Retinal pigment epithelial cell (primary cell): ENCODE results near the gene DDX46.

Experiments used
- DNase-seq: peaks from one replicate; pipeline ENCODE4 v3.0.0-alpha.2; 2010; ENCODE audit warnings: low read depth
- H3K4me3 ChIP-seq: 2 replicates; pipeline ENCODE4 v1.5.1; 2011; ENCODE audit warnings: mild to moderate bottlenecking, low read length, control low read depth, moderate library complexity
- TF ChIP-seq, protein P1 (sequence below): conservative IDR thresholded peaks from 2 replicates; pipeline ENCODE4 v1.5.1; 2011; ENCODE audit warnings: low read depth, low read length, control low read depth, inconsistent platforms

DDX46 gene

DNA sequence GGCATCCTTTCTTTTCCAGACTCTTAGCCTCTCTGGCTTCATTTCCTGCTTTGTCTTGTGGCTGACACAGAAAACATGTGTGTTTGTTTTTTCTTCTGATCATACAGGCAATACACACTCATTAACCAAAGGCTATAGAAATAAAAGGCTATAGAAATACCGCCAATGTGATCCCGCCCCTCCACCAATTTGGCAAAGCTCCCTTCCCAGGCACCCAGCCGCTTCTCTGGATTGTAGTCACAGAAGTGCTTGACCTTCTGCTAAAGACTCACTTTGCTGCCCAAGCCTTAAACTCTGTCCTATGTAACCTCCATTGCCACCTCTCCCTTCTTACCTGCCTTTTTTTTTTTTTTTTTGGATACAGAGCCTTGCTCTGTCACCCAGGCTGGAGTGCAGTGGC lies 120.9 kb downstream of the DDX46 start:
- TF ChIP-seq, protein P1, sequence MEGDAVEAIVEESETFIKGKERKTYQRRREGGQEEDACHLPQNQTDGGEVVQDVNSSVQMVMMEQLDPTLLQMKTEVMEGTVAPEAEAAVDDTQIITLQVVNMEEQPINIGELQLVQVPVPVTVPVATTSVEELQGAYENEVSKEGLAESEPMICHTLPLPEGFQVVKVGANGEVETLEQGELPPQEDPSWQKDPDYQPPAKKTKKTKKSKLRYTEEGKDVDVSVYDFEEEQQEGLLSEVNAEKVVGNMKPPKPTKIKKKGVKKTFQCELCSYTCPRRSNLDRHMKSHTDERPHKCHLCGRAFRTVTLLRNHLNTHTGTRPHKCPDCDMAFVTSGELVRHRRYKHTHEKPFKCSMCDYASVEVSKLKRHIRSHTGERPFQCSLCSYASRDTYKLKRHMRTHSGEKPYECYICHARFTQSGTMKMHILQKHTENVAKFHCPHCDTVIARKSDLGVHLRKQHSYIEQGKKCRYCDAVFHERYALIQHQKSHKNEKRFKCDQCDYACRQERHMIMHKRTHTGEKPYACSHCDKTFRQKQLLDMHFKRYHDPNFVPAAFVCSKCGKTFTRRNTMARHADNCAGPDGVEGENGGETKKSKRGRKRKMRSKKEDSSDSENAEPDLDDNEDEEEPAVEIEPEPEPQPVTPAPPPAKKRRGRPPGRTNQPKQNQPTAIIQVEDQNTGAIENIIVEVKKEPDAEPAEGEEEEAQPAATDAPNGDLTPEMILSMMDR = no peak
- no peak for DNase-seq
- no peak overlapping the region for H3K4me3 ChIP-seq
